Transverse colon (tissue), 4 donors: ENCODE measurements around the gene MYO1B.

ENCODE experiments used
- EP300 ChIP-seq: sonication (generic); formaldehyde crosslinking; IDR thresholded peaks from one replicate; pipeline ENCODE4 v1.6.1; 2017; ENCODE audit warnings: antibody characterized with exemption, low read depth
- POLR2A ChIP-seq: fragments of 450-650 bp; IDR thresholded peaks from one replicate; pipeline ENCODE4 v1.6.1; 2016; ENCODE audit warnings: antibody characterized with exemption, mild to moderate bottlenecking, moderate library complexity
- POLR2AphosphoS5 ChIP-seq, 3 donors: sonication (generic); formaldehyde crosslinking; IDR thresholded peaks; one replicate each; pipeline ENCODE4 v1.6.1; 2016; ENCODE audit warnings: antibody characterized with exemption in 3 of 3
- TF ChIP-seq, protein P1 (sequence below), 5 experiments: fragments of 200-600 bp in 3 of 5; fragments of 450-650 bp in 2 of 5; sonication (generic) in 3 of 5; IDR thresholded peaks; 1 replicate in 2 of 5; 2 replicates in 3 of 5; pipeline ENCODE4 v1.5.1; 2016 to 2017; ENCODE audit warnings: antibody characterized with exemption in 5 of 5, inconsistent platforms in 3 of 5, mild to moderate bottlenecking in 2 of 5, moderate library complexity in 1 of 5

DNA sequence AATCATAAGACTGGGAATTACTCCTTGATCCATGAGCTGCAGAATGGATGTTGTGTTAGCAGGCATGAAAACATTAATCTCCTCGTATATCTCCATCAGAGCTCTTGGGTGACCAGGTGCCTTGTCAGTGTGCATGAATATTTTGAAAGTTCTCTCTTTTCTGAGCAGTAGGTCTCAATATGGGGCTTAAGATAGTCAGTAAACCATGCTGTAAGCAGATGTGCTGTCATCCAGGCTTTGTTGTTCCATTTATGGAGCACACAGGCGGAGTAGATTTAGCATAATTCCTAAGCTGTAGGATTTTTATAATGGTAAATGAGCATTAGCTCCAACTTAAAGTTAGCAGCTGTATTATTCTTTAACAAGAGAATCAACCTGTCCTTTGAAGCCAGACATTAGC lies 160.3 kb downstream of the MYO1B start:
- no peak for TF ChIP-seq POLR2AphosphoS5 (IDR thresholded peaks at IDR 0.05)
- TF ChIP-seq POLR2A: no peak
- no peak for TF ChIP-seq EP300
- TF ChIP-seq, protein P1, sequence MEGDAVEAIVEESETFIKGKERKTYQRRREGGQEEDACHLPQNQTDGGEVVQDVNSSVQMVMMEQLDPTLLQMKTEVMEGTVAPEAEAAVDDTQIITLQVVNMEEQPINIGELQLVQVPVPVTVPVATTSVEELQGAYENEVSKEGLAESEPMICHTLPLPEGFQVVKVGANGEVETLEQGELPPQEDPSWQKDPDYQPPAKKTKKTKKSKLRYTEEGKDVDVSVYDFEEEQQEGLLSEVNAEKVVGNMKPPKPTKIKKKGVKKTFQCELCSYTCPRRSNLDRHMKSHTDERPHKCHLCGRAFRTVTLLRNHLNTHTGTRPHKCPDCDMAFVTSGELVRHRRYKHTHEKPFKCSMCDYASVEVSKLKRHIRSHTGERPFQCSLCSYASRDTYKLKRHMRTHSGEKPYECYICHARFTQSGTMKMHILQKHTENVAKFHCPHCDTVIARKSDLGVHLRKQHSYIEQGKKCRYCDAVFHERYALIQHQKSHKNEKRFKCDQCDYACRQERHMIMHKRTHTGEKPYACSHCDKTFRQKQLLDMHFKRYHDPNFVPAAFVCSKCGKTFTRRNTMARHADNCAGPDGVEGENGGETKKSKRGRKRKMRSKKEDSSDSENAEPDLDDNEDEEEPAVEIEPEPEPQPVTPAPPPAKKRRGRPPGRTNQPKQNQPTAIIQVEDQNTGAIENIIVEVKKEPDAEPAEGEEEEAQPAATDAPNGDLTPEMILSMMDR (IDR thresholded peaks at IDR 0.05): no peak
